Stimulated activated CD8-positive, alpha-beta memory T cell treated with anti-CD3 and anti-CD28 coated beads, Interleukin-15, amount 100 ng/mL, for 24 hours (primary cell): Measurements from ENCODE around the gene ZDHHC24.

ENCODE experiments used
- DNase-seq: peaks from one replicate; pipeline ENCODE4 v3.0.0-alpha.2; 2020; ENCODE audit warnings: low read depth

ZDHHC24 gene

DNA sequence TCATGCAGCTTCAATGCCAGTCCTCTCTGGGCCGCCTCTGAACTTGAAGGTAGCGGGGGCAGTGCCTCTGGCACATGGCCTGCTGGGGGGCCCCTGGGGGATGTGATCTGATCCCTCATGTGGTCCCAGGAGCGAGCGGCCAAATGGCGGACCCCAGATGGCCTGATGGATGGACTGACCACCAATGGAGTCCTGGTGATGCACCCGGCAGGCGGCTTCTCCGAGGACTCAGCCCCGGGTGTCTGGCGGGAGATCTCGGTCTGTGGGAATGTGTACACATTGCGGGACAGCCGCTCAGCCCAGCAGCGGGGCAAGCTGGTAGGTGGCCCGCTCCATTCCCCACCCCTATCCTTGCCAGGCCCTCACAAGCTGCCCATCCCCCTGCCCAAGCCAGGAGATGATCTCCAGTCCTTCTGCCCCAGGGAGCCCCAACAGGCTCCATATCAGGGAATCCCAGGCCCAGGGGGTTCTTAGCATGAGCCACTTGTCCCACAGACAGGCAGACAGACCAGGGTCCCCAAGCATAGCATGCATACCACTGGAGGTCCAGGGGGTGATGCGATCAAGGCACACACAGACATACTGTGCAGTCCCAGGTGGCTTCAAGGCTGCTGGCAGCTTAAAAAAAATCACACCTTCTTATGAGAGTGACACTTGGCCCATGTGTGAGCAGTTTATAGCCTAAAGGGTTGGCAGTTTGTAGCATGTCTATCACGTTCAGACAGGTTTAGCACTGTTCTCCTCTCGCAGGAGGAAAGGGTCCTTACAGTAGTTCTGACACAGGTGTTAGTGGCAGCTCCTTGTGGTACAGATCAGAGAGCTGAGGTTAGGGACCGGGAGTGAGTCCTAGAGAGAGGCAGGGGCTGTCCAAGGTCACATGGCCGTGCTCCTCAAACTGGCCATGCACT, 72.0 kb downstream of the ZDHHC24 start:
- no peak for DNase-seq

DNA sequence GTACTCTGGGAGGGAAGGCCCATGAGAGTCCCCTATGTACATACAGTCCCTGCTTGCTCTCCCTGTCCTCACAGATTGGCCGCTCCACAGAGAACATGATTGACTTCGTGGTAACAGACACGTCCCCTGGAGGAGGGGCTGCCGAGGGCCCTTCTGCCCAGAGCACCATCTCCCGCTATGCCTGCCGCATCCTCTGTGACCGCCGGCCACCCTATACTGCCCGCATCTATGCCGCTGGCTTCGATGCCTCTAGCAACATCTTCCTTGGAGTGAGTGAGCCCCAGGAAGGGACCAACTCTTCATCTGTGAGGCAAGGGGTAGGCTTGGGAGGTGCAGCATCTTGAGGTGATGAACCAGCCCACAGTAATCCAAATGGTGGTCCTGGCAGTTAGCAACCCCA, 72.7 kb downstream of the ZDHHC24 start:
- DNase-seq, result no peak

DNA sequence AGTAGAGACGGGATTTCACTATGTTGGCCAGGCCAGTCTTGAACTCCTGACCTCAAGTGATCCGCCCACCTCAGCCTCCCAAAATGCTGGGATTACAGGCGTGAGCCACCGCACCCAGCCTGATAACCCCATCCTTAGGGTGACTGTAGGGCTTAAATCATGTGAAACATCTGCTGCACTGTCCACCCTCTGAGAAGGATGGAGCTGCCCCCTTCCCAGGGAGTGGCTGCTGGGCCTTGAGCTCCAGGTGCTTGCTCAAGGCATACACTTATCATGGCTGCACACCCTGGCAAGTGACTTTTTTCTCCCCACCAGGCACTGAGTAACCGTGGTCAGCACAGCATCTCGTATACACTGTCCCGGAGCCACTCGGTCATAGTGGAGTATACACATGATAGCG, 73.8 kb downstream of the ZDHHC24 start:
- DNase-seq, result no peak

DNA sequence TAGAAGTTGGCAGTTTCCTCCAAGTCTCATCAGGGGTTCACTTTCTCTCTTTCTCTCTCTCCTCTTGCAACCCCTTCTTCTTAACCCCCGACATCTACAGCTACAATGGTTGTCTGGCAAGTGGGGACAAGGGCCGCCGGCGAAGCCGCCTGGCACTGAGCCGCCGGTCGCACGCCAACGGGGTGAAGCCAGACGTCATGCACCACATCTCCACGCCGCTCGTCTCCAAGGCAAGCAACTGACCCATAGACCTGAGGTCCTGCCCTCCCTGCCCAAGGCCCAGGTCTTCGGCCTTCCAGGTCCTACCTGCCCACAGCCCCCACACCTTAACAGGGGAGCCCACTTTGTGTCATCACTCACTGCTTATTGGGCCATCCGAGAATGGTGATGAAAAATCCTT, 74.7 kb downstream of the ZDHHC24 start:
- no peak for DNase-seq
